Skin of body (tissue), 2 donors: ENCODE data around the gene LUC7L3. TPM values are rescaled to one million over a fixed set of nuclear protein-coding genes. Genes with fewer than 3 reads are reported as not detected.
A peak's percentile ranks its signal among the peaks of the same experiment; 100 is the strongest.

Experiments used
- DNase-seq: peaks from one replicate; lab custom pipeline; 2025; lab: John Stamatoyannopoulos, UW
- total RNA-seq: library from RNA; depleted of rRNA; stranded (reverse); fragments of >200 nt; gene quantifications from one replicate; pipeline ENCODE4 v1.2.3, GENCODE V29; 2014

The LUC7L3 gene, protein sequence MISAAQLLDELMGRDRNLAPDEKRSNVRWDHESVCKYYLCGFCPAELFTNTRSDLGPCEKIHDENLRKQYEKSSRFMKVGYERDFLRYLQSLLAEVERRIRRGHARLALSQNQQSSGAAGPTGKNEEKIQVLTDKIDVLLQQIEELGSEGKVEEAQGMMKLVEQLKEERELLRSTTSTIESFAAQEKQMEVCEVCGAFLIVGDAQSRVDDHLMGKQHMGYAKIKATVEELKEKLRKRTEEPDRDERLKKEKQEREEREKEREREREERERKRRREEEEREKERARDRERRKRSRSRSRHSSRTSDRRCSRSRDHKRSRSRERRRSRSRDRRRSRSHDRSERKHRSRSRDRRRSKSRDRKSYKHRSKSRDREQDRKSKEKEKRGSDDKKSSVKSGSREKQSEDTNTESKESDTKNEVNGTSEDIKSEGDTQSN
- total RNA-seq = 102 TPM

DNA sequence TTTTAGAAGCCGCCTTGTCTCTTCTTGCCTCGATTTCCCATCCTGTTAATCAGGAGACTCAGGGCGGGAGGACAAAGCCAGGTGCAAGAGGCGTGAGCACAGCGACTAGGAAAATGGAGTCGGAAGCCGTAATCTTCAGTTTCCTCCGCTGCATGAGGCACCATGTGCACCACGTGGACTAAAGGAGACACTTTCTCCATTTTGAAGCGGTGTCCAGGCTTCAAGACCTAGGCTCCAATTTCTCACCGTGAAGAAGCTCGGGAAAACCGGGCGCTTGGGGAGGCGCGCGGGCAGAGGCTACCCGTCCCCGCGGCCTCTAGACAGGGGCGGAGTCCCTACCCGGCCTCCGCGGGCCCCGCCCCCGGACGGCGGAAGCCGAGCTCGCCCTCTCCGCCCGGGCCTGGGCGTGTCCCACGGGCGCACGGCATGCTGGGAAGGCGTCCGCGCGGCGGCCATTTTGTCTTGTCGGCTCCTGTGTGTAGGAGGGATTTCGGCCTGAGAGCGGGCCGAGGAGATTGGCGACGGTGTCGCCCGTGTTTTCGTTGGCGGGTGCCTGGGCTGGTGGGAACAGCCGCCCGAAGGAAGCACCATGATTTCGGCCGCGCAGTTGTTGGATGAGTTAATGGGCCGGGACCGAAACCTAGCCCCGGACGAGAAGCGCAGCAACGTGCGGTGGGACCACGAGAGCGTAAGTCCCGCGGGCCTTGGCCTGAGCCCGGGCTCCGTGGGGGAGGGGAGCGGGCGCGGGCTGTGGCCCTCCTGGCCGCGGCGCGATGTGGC lies at the start of gene LUC7L3:
TSS of gene LUC7L3 (plus strand) at position 460 of the 780 bp plus-strand sequence. CDS start at position 590, 130 bp downstream.
- DNase-seq = peak; percentile 91

DNA sequence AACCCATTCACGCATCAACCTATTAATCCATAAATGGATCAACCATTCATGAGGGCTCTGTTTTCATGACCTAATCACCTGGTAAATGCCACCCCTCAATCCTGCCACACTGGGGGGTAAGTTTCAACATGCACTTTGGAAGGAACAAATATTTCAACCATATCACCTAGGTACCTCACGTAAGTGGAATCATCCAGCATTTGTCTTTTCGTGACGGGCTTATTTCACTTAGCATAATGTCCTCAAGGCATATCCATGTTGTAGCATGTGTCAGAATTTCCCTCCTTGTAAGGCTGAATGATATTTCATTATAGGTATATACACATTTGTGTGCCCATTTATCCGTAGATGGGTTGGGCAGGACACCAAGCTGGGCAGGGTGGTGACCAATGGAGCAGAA lies 47.3 kb upstream of the LUC7L3 start:
- DNase-seq = no peak

DNA sequence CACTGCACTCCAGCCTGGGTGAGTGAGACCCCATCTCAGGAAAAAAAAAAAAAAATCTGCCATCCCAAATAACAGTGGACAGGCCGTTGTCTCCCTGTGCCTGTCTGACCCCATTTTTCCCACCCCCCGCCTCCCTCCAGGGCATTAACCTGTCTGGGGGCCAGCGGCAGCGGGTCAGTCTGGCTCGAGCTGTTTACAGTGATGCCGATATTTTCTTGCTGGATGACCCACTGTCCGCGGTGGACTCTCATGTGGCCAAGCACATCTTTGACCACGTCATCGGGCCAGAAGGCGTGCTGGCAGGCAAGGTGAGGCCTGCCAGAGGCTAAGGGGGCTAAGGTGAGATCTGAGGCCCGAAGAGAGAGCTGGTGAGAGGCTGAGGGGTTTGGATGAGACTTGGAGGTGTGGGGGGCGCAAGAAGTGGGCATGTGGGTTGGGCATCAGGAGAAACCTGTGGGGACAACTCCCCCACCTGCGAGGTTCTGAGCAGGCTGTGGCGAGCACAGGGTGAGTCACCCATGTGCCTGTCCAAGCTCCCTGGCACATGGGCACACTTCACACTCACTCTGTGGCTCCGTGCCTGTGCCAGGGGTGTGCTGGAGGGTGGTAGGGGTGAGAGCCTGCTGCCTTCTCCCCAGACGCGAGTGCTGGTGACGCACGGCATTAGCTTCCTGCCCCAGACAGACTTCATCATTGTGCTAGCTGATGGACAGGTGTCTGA lies 46.4 kb upstream of the LUC7L3 start:
- no peak for DNase-seq

DNA sequence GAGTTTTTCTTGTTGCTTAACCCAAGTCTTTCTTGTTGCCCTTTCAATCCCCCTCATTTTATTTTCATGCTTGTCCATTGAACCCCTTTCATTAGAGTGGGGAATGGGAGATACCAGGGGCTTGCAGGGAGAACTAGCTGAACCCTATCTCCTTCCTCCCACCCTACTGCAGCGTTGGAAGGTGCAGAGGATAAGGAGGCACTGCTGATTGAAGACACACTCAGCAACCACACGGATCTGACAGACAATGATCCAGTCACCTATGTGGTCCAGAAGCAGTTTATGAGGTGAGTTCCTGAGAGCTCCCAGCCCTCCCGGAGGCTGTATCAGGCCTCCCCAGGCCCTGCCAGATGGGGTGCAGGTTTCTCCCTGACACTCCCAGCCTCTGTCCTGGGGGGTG lies 44.2 kb upstream of the LUC7L3 start:
- DNase-seq = no peak

DNA sequence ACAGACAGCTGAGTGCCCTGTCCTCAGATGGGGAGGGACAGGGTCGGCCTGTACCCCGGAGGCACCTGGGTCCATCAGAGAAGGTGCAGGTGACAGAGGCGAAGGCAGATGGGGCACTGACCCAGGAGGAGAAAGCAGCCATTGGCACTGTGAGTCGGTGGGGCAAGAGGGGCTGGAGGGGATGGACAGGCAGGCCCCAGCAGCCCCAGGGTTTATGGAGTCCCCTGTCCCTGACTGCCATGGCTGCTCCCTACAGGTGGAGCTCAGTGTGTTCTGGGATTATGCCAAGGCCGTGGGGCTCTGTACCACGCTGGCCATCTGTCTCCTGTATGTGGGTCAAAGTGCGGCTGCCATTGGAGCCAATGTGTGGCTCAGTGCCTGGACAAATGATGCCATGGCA lies 43.8 kb upstream of the LUC7L3 start:
- DNase-seq = no peak

DNA sequence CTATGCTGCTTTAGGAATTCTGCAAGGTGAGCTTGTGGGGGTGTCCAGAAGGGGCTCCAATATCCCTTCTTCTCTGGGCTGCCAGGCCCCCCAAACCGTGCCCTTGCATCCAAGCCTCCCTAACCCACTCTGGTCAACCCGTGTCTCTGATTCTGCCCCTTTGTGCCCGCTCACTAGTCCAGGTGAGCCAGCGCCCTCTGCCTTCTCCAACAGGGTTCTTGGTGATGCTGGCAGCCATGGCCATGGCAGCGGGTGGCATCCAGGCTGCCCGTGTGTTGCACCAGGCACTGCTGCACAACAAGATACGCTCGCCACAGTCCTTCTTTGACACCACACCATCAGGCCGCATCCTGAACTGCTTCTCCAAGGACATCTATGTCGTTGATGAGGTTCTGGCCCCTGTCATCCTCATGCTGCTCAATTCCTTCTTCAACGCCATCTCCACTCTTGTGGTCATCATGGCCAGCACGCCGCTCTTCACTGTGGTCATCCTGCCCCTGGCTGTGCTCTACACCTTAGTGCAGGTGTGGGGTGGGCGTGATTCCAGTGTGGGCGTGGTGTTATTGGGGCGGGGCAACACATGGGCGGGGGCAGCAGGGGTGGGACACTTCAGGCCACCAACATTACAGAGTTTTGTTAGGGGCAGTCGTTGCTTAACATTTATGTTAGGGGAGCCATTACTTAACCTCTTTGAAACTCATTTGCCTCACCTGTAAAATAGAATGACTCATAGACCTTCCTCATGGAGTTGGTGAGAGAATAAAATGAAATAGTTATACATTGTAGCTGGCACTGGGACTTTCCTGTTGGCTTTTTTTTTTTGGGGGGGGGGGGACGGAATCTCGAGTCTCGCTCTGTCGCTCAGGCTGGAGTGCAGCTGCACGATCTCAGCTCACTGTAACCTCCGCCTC lies 43.1 kb upstream of the LUC7L3 start:
- no peak for DNase-seq

DNA sequence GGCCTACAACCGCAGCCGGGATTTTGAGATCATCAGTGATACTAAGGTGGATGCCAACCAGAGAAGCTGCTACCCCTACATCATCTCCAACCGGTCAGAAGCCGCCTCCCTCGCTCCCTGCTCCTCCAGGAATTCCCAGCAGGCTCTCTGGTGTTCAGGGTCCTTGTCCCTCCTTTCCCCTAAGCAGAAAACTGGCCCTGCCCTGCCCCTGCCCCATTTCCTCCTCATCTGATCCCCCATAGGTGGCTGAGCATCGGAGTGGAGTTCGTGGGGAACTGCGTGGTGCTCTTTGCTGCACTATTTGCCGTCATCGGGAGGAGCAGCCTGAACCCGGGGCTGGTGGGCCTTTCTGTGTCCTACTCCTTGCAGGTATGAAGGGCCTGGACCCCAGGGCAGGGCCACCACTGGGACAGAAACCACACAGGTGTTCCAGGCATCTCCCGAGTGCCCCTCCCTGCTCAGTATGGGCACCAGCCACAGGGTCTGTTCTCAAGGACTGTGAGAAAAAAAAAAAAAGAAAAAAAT lies 41.5 kb upstream of the LUC7L3 start:
- DNase-seq = no peak

DNA sequence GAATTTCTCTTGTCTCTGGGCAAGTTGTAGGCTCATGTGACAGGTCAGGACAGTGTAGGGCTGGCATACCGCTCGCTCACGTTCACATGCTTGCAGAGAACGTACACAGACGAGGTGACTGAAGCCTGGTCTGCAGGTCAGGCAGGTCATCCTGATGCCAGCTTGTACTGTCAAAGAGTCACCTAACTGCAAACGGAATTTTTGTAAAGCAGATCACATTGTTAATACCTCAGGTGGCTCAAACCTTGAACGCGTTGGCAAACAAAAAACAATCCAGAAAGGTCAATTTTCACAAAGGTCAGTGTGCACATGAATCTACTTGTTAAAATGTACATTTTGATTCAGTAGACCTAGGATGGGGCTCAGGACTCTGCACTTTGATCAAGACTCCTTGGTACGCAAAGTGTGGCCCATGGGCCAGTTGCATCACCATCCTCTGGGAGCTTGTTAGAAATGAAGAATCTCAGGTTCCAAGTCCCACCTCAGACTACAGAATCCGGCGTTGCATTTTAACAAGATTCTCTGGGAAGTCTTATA lies 40.3 kb upstream of the LUC7L3 start:
- no peak for DNase-seq

DNA sequence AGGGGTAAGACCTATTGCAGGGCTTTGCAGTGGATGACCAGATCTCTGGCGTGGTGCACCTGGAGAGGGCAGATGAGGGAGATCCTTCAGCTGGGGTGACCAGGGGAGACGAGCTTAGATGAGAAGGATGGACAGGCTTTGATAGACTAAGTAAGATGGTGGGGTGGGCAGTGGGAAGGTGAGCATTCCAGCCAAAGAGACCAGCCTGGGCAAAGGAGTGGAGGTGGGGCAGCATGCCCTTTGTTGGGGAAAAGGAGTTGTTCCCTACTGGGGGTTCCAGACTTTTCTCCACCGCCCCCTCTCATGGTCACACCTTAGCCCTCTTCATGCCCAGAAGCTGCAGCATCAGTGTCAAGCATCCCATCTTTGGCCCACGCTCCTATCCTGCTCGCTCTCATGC lies 39.3 kb upstream of the LUC7L3 start:
- DNase-seq = no peak

DNA sequence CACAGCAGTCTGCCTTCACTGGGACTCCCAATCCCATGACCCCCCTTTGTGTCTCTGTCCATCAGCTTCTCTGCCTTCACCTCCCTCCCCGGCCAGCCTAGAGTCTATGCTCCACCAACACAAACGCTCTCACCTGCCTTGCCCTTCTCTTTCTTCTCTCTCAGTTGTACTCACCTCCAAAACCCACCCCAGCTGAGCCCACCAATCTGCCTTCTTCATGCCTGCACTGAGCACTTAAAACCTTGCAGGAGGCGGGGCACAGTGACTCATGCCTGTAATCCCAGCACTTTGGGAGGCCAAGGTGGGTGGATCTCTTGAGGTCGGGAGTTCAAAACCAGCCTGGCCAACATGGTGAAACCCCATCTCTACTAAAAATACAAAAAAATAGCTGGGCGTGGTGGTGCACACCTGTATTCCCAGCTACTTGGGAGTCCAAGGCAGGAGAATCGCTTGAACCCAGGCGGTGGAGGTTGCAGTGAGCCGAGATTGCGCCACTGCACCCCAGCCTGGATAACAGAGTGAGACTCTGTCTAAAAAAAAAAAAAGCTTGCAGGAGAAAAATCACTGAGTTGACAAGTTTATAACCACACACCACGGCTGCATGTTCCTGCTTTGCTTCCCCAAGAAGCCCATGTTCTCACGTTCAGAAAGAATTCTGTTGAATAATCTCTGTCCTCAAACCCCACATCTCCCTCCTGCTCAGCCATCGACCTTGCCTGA lies 38.7 kb upstream of the LUC7L3 start:
- peak; percentile 42 for DNase-seq

DNA sequence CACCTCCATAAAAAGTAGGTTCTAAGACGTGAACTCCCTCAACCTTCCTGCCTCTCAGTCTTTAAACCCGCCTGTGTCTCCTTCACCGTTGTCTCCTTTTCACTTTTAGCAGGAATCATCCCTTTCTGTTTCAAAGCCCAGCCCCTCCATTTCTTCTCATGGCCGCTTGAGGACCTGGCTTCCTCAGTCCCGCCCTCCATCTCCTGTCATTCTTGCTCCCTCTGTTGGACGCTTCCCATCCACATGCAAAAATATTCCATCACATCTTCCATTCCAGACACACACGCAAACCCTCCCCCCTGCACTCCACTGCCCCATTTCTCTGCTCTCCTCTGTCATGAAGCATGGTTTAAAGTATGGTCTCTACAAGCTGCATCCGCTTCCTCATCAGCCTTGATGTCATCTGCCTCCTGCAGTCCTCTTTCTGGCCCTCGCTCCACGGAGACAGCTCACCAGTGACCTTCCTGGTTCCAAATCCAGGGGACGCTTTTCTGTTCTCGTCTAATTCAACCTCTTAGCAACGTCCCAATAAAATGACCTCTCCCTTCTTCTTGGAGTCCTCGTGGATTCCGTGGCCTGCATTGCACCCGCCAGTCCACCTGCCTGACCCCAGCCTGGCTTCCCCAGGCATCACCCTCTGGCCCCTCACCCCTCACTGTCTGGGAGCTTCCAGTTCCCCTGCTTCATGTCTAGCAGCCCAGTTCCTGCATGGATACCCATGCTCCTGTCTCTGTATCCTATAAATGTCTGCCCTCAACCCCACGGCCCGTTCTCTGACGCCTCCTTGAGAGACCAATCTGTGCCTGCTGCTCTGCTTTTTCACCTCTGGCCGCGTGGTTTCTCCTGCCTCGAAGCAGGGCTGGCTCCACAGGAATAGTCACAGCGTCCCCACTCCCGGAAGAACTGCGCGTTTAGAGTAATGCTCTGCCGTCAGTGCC lies 37.9 kb upstream of the LUC7L3 start:
- peak; percentile 75 for DNase-seq

DNA sequence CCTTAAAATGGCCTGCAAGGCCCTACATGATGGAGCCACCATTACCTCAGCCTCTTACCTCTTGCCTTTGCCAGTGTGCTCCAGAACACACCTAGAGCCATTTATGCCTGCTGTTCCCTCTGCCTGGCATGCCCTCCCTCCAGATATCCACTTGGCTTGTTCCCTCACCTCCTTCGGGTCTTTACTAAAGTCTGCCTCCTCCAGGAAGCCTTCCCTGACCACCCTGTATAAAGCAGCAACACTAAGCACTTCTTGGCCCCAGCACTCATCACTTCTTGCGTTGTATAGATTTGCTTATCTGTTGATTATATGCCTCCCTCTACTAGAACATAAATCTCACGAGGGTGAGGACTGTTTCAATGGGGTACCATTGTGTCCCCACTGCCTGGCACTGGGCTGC lies 37.0 kb upstream of the LUC7L3 start:
- DNase-seq = no peak

DNA sequence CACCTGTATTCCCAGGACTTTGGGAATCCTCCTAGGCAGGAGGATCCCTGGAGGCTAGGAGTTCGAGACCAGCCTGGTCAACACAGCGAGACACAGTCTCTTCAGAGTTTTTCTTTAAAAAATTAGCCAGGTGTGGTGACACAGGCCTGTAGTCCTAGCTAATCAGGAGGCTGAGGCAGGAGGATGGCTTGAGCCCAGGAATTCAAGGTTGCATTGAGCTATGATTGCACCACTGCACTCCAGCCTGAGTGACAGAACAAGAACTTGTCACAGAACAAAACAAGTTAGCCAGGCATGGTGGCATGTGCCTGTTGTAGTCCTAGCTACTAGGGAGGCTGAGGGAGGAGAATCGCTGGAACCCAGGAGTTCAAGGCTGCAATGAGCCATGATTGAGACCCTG lies 36.5 kb upstream of the LUC7L3 start:
- no peak for DNase-seq

DNA sequence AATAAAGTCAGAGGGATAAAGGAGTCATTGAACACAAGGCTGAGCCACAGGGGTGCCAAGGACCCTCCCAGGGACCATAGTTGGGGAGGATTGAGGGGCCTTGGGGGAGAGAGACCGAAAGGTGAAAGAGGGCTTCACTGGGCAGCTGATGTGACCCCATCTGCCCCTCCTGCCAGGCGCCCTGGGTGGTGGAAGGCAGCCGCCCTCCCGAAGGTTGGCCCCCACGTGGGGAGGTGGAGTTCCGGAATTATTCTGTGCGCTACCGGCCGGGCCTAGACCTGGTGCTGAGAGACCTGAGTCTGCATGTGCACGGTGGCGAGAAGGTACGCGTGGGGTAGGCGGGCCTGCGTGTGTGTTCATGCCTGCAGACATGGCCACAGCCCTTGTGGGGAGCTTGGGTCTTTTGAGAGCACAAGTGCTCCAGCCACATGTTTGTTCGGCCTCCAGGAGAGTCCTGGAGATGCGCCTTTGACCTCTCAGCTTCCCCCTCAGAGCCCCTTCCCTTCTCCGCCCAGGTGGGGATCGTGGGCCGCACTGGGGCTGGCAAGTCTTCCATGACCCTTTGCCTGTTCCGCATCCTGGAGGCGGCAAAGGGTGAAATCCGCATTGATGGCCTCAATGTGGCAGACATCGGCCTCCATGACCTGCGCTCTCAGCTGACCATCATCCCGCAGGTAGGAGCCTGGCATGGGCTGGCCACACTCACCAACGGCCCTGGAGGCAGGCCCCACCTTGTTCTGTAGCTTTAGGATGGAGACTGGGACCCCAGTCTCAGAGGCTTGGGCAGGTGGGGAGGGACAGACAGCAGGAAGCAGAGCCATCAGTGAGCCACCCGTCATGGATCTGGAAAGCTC lies 35.7 kb upstream of the LUC7L3 start:
- DNase-seq = no peak

DNA sequence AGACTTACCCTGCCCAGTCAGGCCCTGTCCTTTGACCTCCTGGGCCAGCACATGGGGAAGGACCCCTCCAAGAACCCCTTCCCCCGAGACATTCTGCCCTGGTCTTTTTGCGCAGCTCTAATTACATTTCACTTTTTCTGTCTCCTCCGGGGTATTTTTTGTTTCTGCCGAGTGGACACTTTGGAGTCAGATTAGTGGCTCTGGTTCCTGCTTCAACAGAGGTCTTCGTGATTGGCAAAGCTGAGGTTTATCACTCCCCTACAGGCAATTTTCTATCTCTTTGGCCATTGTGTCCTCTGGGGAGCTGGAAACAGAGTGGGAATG lies 35.2 kb upstream of the LUC7L3 start:
- no peak for DNase-seq

DNA sequence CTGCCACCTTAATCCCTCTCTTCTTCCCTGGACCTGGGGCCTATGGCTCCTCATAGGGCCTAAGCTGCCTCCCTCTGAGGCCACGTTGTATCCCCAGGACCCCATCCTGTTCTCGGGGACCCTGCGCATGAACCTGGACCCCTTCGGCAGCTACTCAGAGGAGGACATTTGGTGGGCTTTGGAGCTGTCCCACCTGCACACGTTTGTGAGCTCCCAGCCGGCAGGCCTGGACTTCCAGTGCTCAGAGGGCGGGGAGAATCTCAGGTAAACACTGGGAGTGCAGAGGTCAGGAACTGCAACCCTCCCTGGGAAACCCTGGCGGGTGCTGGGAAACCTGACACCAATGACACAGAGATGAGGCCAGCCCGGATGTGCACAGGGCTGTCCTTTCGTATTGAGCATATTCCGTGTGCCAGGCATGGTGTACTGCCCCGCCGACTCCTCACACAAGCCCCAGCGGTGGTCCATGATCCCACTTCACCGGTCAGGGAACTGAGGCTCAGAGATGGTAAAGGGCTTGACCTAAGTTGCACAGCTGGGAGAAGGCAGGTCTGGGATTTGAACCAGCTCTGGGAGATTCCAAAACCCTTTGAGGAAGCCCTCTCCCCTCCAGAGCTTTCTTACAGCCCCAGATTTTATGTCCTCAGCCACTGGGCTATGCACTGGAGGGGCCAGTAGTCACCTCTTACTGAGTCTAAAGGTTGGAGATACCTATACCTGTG lies 34.6 kb upstream of the LUC7L3 start:
- DNase-seq = no peak

DNA sequence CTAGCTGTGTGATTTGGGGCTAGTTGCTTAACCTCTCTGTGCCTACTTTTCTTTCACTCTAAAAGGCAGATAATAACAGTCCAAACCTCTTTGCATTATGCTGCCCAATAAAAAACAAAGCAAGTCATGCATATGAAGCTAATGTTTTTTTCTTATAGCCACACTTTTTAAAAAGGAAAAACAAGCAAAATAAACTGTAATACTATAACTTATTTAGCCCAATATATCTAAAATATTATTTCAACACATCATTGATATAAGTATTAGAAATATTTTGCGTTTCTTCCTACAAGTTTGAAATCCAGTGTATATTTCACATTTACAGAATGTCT lies 34.1 kb upstream of the LUC7L3 start:
- no peak for DNase-seq
